Upper lobe of left lung (tissue), 6 donors: ENCODE measurements around the gene FLT4. TPM values are rescaled to one million over a fixed set of nuclear protein-coding genes. Genes with fewer than 3 reads are reported as not detected.

ENCODE experiments used
- ATAC-seq, 2 donors: fragments of 200-7000 bp; cut with Tn5 transposase; one replicate each; pipeline ENCODE4 v1.9.1; 2022; ENCODE audit warnings: mild to moderate bottlenecking in 2 of 2, moderate library complexity in 2 of 2; ENCODE audit not compliant: low FRiP score in 2 of 2
- DNase-seq, 2 donors: peaks; one replicate each; pipeline ENCODE4 v3.0.0-alpha.2; 2019 to 2020
- H3K27ac ChIP-seq, 4 donors: fragments of 200-600 bp; sonication (generic); one replicate each; pipeline ENCODE4 v1.5.1; 2016 to 2019
- H3K27me3 ChIP-seq, 4 donors: fragments of 200-600 bp; sonication (generic); one replicate each; pipeline ENCODE4 v1.5.1; 2017 to 2019
- H3K36me3 ChIP-seq, 4 donors: fragments of 200-600 bp; sonication (generic); one replicate each; pipeline ENCODE4 v1.5.1; 2016 to 2019
- H3K4me1 ChIP-seq, 4 donors: fragments of 200-600 bp; sonication (generic); one replicate each; pipeline ENCODE4 v1.5.1; 2018 to 2019
- H3K4me3 ChIP-seq, 4 donors: fragments of 200-600 bp; sonication (generic); one replicate each; pipeline ENCODE4 v1.5.1; 2017 to 2019; ENCODE audit warnings: mild to moderate bottlenecking in 2 of 4, moderate library complexity in 1 of 4
- H3K9me3 ChIP-seq, 4 donors: fragments of 200-600 bp; sonication (generic); one replicate each; pipeline ENCODE4 v1.5.1; 2018 to 2019
- CTCF ChIP-seq, 6 experiments: fragments of 450-650 bp in 4 of 6; fragments of 200-600 bp in 2 of 6; sonication (generic) in 2 of 6; IDR thresholded peaks; one replicate each; pipeline ENCODE4 v1.5.1; 2016 to 2019; ENCODE audit warnings: antibody characterized with exemption in 6 of 6
- EP300 ChIP-seq, 4 donors: sonication (generic); formaldehyde crosslinking; IDR thresholded peaks; one replicate each; pipeline ENCODE4 v1.5.1; 2017; ENCODE audit warnings: antibody characterized with exemption in 4 of 4, control low read depth in 2 of 4
- POLR2A ChIP-seq, 4 donors: fragments of 450-650 bp; IDR thresholded peaks; one replicate each; pipeline ENCODE4 v1.5.1; 2016 to 2017; ENCODE audit warnings: antibody characterized with exemption in 4 of 4, mild to moderate bottlenecking in 2 of 4
- POLR2AphosphoS5 ChIP-seq, 2 donors: sonication (generic); formaldehyde crosslinking; IDR thresholded peaks; one replicate each; pipeline ENCODE4 v1.5.1; 2017; ENCODE audit warnings: antibody characterized with exemption in 2 of 2
- WGBS, 2 donors: methylation state at CpG; one replicate each; pipeline ENCODE4 v1.1.5; 2017 to 2018; 5-methylcytosine and 5-hydroxymethylcytosine counted together
- total RNA-seq, 6 donors: library from RNA; depleted of rRNA in 4 of 6; stranded (reverse); fragments of >200 nt in 4 of 6; gene quantifications; one replicate each; pipeline versions ENCODE4 v1.1.0 to v1.2.1, GENCODE V29; 2016 to 2021
- donor health status: DM: no; HTN: no; CAD: no; lungs with moderate emphysema.
- donor health status: DM: no; HTN: yes; CAD: no; lungs with severe emphysema.

Gene FLT4
- total RNA-seq, 6 donors from 2014 or later: 11.7 to 34.0 (median 21.2) TPM

GRCh38 chr5:180618829-180619562, 30.4 kb downstream of the FLT4 start:
- peaks cover 9 to 27% (median 14%) of the 10 kb centered on the region in 4 donors for H3K4me1 ChIP-seq
- H3K4me3 ChIP-seq: peak overlapping the region in 3 of 4 donors; percentile 40 to 43 (median 41)
- no peak overlapping the region for H3K27ac ChIP-seq
- DNase-seq: peak in 1 of 2 donors; percentile 86
- WGBS, 2 donors: 52 to 56% methylated on average over 38 to 47 of the region's 90 CpGs
- ATAC-seq: peak in 1 of 2 donors; percentile 27
- TF ChIP-seq POLR2A (IDR thresholded peaks at IDR 0.05): no peak
- peak in 4 of 6 experiments; percentile 20 to 53 (median 40) for TF ChIP-seq CTCF (IDR thresholded peaks at IDR 0.05)
- no peak for TF ChIP-seq POLR2AphosphoS5 (IDR thresholded peaks at IDR 0.05)
- no peak for TF ChIP-seq EP300 (IDR thresholded peaks at IDR 0.05)
- no peaks in the 10 kb centered on the region for H3K9me3 ChIP-seq
- H3K36me3 ChIP-seq: peaks cover 0 to 20% (median 8%) of the 10 kb centered on the region in 4 donors
- H3K27me3 ChIP-seq: peaks cover 0 to 6% (median 0%) of the 10 kb centered on the region in 4 donors

GRCh38 chr5:180618487-180618828, 30.9 kb downstream of the FLT4 start:
- H3K36me3 ChIP-seq: peaks cover 0 to 20% (median 8%) of the 10 kb centered on the region in 4 donors
- peak overlapping the region in 3 of 4 donors; percentile 40 to 43 (median 41) for H3K4me3 ChIP-seq
- ATAC-seq (no peak), DNase-seq (no peak)
- WGBS, 2 donors: 48 to 61% methylated on average over 11 to 15 of the region's 15 CpGs
- peaks cover 4 to 22% (median 9%) of the 10 kb centered on the region in 4 donors for H3K4me1 ChIP-seq
- H3K27ac ChIP-seq: no peak overlapping the region
- no peaks in the 10 kb centered on the region for H3K9me3 ChIP-seq
- peaks cover 0 to 6% (median 0%) of the 10 kb centered on the region in 4 donors for H3K27me3 ChIP-seq
- TF ChIP-seq CTCF (IDR thresholded peaks at IDR 0.05) (no peak), POLR2AphosphoS5 (IDR thresholded peaks at IDR 0.05) (no peak), EP300 (IDR thresholded peaks at IDR 0.05) (no peak)

GRCh38 chr5:180613814-180614188, 35.6 kb downstream of the FLT4 start:
- TF ChIP-seq POLR2A (IDR thresholded peaks at IDR 0.05) (no peak), CTCF (IDR thresholded peaks at IDR 0.05) (no peak), EP300 (IDR thresholded peaks at IDR 0.05) (no peak), POLR2AphosphoS5 (IDR thresholded peaks at IDR 0.05) (no peak)
- 81 to 90% methylated on average over 10 to 11 of the region's 11 CpGs for WGBS, 2 donors
- peak in 1 of 2 donors; percentile 58 for DNase-seq

DNA sequence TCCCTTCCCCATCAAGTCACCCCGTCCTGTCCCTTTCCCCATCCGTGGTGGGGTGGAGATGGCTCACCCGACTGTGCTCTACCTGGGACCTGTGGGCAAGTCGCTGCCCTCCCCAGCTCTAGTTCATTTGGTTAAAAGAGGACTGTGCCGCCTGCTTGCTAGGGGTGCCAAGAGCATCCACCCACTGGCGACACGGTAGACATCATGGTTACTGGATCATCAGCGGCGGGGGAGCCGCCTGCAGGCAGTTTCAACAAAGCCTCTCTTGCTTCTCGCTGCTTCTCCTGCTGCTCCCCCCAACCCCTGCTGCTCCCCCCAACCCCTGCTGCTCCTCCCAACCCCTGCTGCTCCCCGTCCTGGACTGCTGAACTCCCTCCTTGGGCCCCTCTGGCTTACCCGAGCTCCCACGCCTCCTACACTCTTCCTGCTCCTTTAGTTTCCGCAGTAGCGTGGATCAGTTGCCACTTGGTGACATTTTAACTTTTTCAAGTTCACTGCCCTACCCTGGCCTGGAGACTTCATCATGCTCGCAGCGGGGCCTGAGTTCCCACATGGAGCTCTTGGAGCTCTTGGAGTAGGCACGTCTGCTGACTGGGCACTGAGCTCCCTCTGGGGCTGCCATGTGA, 36.1 kb downstream of the FLT4 start:
- no peak for ATAC-seq

More at GRCh38 chr5:180613814-180614188, 35.6 kb downstream of the FLT4 start:
- H3K27ac ChIP-seq: no peak overlapping the region
- H3K4me1 ChIP-seq: peaks cover 0 to 6% (median 1%) of the 10 kb centered on the region in 4 donors
- H3K9me3 ChIP-seq: no peaks in the 10 kb centered on the region
- H3K36me3 ChIP-seq: peaks cover 0 to 18% (median under 1%) of the 10 kb centered on the region in 4 donors
- no peak overlapping the region for H3K4me3 ChIP-seq
- no peak for ATAC-seq
- no peaks in the 10 kb centered on the region for H3K27me3 ChIP-seq

More for the DNA sequence above, 36.1 kb downstream of the FLT4 start:
- TF ChIP-seq CTCF (IDR thresholded peaks at IDR 0.05) (no peak), EP300 (IDR thresholded peaks at IDR 0.05) (no peak), POLR2A (IDR thresholded peaks at IDR 0.05) (no peak), POLR2AphosphoS5 (IDR thresholded peaks at IDR 0.05) (no peak)
- H3K4me1 ChIP-seq: peaks cover 0 to 3% (median 0%) of the 10 kb centered on the region in 4 donors
- no peak overlapping the region for H3K4me3 ChIP-seq
- H3K27me3 ChIP-seq: no peaks in the 10 kb centered on the region
- DNase-seq: no peak
- H3K9me3 ChIP-seq: no peaks in the 10 kb centered on the region
- no peak overlapping the region for H3K27ac ChIP-seq
- WGBS, 2 donors: 79 to 87% methylated on average over 16 to 19 of the region's 19 CpGs
- peaks cover 0 to 21% (median 0%) of the 10 kb centered on the region in 4 donors for H3K36me3 ChIP-seq
